Erythroblast (primary cell): ENCODE data around the gene PRG3.

ENCODE experiments used
- GATA1 ChIP-seq: IDR thresholded peaks from 2 replicates; pipeline ENCODE4 v1.6.1; 2011; ENCODE audit warnings: low read depth, mild to moderate bottlenecking, control low read depth, low read length, moderate library complexity
- POLR2A ChIP-seq: IDR thresholded peaks from 2 replicates; pipeline ENCODE4 v1.6.1; 2011; ENCODE audit warnings: mild to moderate bottlenecking, low read length

DNA sequence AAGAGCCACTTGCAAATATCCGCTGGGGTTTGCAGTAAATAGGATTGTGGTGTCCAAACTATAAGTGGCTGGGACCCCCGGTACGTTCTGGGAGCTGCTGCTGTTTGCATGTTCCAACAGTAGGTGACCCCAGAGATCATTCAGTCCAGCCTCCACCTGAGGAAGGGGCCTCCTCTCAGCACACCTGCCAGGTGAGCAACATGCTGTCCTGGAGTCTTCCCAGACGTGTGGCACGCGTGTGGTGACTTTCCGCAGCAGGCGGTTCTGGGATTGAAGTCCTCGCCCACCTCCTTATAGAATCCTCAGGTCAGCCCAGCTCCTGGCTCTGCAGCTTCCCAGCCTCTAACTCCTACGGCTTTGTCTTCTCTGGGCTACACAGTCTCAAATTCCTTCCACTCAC is 36.1 kb downstream of the PRG3 start:
- TF ChIP-seq POLR2A (no peak), GATA1 (no peak)
